Measurements from ENCODE around the gene GSDME. TPM values are rescaled to one million over a fixed set of nuclear protein-coding genes. Genes with fewer than 3 reads are reported as not detected.

GSDME gene
- total RNA-seq, 1 experiment from 2014 or later = 5.5 TPM

- Histone ChIP-seq H4K5ac (ENCODE audit: insufficient read length, low read depth, low read length) (no peak overlapping the region), H3K4me1 (ENCODE audit: insufficient read depth, low read length) (no peaks in the 10 kb centered on the region), H3K27ac (ENCODE audit: insufficient read length, low read depth, low read length) (no peak overlapping the region), H3K9me3 (ENCODE audit: control insufficient read depth, low read depth, low read length) (no peaks in the 10 kb centered on the region), H3K23me2 (ENCODE audit: insufficient read length, low read depth, low read length, poor library complexity, severe bottlenecking) (no peaks in the 10 kb centered on the region), H3K27me3 (ENCODE audit: insufficient read depth, low read length) (no peaks in the 10 kb centered on the region), H4K20me1 (ENCODE audit: control insufficient read depth, insufficient read depth, insufficient read length) (no peaks in the 10 kb centered on the region), H2AFZ (ENCODE audit: low read length) (no peak overlapping the region), H3K79me1 (ENCODE audit: insufficient read depth, low read depth, low read length, poor library complexity, severe bottlenecking) (no peaks in the 10 kb centered on the region), H3K4me2 (ENCODE audit: insufficient read depth, insufficient read length, low read length) (no peak overlapping the region), H2AK5ac (ENCODE audit: insufficient read length, low read length) (no peak overlapping the region), H2BK5ac (ENCODE audit: insufficient read length, low read length) (no peak overlapping the region), H2BK15ac (ENCODE audit: low read depth, low read length) (no peak overlapping the region), H2BK12ac (ENCODE audit: insufficient read length, low read depth, low read length) (no peak overlapping the region), H3K23ac (ENCODE audit: insufficient read length, low read depth, low read length) (no peak overlapping the region), H3T11ph (ENCODE audit: low read length) (no peak overlapping the region), H2BK120ac (ENCODE audit: low read depth, low read length, poor library complexity, severe bottlenecking) (no peak overlapping the region), H3K56ac (ENCODE audit: insufficient read length, low read depth, low read length) (no peak overlapping the region), H3K14ac (ENCODE audit: insufficient read depth, low read length) (no peak overlapping the region), H4K91ac (ENCODE audit: insufficient read length, low read depth, low read length) (no peak overlapping the region), H3K18ac (ENCODE audit: insufficient read length, low read depth, low read length) (no peak overlapping the region), H4K8ac (replicated peaks; ENCODE audit: insufficient read length, low read depth, low read length) (no peak overlapping the region), H3K79me2 (ENCODE audit: insufficient read depth, low read length) (no peaks in the 10 kb centered on the region), H3K4ac (ENCODE audit: low read depth, low read length) (no peak overlapping the region), H2BK20ac (ENCODE audit: low read depth, low read length, poor library complexity, severe bottlenecking) (no peak overlapping the region), H3K9ac (ENCODE audit: extremely low read depth, insufficient read length, low read length) (no peak overlapping the region)
- DNase-seq = no peak
- Mint-ChIP-seq H3K4me3 (no peak overlapping the region), H3K9me3 (peaks cover 22 to 29% of the 10 kb centered on the region in 2 experiments), H3K36me3 (ENCODE audit: insufficient read depth in 1 of 3, low read depth in 3 of 3) (peaks cover 0 to 18% (median 3%) of the 10 kb centered on the region in 3 experiments; a peak in 4 of 7 replicates), H3K27me3 (ENCODE audit: low read depth) (no peaks in the 10 kb centered on the region), H3K27ac (no peak overlapping the region), H3K4me1 (peaks cover 0 to 7% of the 10 kb centered on the region in 2 experiments; a peak in 2 of 4 replicates)
- TF ChIP-seq CTCF (conservative IDR thresholded peaks at IDR 0.05) = no peak
- WGBS (ENCODE audit: extremely low coverage, insufficient read length, low lambda C conversion rate) = no CpG with 5 or more reads among the region's 9 CpGs
These were observed 16.4 kb downstream of the GSDME start for GRCh38 chr7:24740871-24741270.

All from H9 (cell line).